ENCODE data around the gene TEAD1.

Gene TEAD1

DNA sequence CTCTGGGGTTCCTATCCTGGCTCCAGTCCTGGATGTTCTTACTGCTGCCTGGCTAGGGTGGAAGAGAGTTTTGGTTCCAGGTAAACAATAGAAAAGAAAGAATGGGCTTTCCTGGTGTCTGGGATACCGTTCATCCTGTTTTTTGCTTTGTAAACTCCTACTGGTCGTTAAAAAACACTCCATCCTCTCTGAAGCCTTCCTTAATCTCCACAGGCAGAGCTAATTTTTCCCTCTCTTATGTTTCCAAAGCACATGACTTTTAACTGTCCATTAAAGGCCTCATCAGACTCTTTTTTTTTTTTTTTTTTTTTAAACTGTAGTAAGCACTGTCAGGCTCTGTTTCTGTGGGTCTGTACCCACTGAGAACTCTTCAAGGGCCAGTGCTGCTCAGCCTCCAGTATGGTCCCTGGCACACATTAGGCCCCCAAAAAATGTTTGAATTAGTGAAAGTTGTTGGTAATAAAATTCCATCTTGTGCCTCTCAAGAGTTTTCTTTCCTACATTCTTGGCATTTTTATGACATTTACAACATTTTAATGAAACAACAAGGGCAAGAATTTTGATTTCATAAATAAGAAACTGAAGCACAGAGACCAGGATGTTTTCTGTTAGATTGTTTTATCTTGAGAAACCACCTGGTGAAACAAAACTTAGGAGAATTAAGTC lies 104.2 kb downstream of the TEAD1 start:
- no peak for TF ChIP-seq POLR2AphosphoS5 (IDR thresholded peaks at IDR 0.05; ENCODE audit: low read depth, low read length)
- no peak for TF ChIP-seq FOXP2 (optimal IDR thresholded peaks at IDR 0.05; ENCODE audit: borderline replicate concordance, extremely low read depth, extremely low read length, insufficient read depth)
- no peak for TF ChIP-seq SIN3A (IDR thresholded peaks at IDR 0.05; ENCODE audit: borderline replicate concordance, insufficient read depth, low read length)
- TF ChIP-seq, protein P1, sequence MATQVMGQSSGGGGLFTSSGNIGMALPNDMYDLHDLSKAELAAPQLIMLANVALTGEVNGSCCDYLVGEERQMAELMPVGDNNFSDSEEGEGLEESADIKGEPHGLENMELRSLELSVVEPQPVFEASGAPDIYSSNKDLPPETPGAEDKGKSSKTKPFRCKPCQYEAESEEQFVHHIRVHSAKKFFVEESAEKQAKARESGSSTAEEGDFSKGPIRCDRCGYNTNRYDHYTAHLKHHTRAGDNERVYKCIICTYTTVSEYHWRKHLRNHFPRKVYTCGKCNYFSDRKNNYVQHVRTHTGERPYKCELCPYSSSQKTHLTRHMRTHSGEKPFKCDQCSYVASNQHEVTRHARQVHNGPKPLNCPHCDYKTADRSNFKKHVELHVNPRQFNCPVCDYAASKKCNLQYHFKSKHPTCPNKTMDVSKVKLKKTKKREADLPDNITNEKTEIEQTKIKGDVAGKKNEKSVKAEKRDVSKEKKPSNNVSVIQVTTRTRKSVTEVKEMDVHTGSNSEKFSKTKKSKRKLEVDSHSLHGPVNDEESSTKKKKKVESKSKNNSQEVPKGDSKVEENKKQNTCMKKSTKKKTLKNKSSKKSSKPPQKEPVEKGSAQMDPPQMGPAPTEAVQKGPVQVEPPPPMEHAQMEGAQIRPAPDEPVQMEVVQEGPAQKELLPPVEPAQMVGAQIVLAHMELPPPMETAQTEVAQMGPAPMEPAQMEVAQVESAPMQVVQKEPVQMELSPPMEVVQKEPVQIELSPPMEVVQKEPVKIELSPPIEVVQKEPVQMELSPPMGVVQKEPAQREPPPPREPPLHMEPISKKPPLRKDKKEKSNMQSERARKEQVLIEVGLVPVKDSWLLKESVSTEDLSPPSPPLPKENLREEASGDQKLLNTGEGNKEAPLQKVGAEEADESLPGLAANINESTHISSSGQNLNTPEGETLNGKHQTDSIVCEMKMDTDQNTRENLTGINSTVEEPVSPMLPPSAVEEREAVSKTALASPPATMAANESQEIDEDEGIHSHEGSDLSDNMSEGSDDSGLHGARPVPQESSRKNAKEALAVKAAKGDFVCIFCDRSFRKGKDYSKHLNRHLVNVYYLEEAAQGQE (IDR thresholded peaks at IDR 0.05; ENCODE audit: insufficient read depth in 1 of 2, low read depth in 2 of 2, low read length in 2 of 2), result no peak
- TF ChIP-seq TAF1 (IDR thresholded peaks at IDR 0.05; ENCODE audit: borderline replicate concordance, insufficient read depth, low read length), result no peak

DNA sequence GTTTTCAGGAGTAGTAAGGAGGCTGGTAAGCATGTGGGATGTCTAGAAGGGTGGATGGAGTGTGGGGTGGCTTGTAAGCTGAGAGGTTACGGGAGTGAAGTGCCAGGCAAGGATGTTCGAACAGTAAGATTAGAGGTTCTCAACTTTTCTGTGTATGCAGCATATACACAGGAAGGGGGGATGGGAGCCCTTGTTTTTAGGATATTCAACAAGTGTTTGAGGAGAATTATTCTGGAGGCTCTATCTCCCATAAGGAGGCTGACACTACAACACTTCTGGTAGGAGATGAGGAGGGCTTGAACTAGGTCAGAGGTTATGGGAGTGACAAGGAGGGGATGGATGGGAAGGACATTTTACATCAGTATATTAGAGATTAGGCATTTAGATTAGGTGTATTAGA lies 109.5 kb downstream of the TEAD1 start:
- no peak for TF ChIP-seq POLR2AphosphoS5 (IDR thresholded peaks at IDR 0.05; ENCODE audit: low read depth, low read length)
- TF ChIP-seq TAF1 (IDR thresholded peaks at IDR 0.05; ENCODE audit: borderline replicate concordance, insufficient read depth, low read length), result no peak
- TF ChIP-seq, protein P1 (IDR thresholded peaks at IDR 0.05; ENCODE audit: insufficient read depth in 1 of 2, low read depth in 2 of 2, low read length in 2 of 2), result no peak
- TF ChIP-seq FOXP2 (optimal IDR thresholded peaks at IDR 0.05; ENCODE audit: borderline replicate concordance, extremely low read depth, extremely low read length, insufficient read depth), result no peak
- no peak for TF ChIP-seq SIN3A (IDR thresholded peaks at IDR 0.05; ENCODE audit: borderline replicate concordance, insufficient read depth, low read length)

DNA sequence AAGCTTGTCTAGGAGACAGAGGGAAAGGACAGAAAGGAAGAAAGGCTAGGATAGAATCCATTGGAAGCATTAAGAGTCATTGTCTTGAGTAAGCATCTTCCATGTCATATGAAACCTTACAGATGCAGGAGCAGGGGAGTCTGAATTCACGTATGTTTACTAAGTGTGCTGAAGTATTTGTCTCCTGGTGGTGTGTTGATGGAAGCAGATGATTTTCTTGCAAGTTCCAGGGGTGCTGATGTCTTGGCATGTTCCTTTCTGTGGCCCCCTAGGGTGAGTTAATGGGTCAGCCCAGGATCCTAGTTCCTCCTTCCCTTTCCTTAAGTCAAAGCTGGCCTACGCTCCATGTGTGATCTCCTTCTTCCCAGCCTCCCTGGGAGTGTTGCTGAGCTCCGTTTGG lies 110.2 kb downstream of the TEAD1 start:
- TF ChIP-seq SIN3A (IDR thresholded peaks at IDR 0.05; ENCODE audit: borderline replicate concordance, insufficient read depth, low read length) (no peak), POLR2AphosphoS5 (IDR thresholded peaks at IDR 0.05; ENCODE audit: low read depth, low read length) (no peak), FOXP2 (optimal IDR thresholded peaks at IDR 0.05; ENCODE audit: borderline replicate concordance, extremely low read depth, extremely low read length, insufficient read depth) (no peak), TAF1 (IDR thresholded peaks at IDR 0.05; ENCODE audit: borderline replicate concordance, insufficient read depth, low read length) (no peak)
- TF ChIP-seq, protein P1 (IDR thresholded peaks at IDR 0.05; ENCODE audit: insufficient read depth in 1 of 2, low read depth in 2 of 2, low read length in 2 of 2), result no peak

DNA sequence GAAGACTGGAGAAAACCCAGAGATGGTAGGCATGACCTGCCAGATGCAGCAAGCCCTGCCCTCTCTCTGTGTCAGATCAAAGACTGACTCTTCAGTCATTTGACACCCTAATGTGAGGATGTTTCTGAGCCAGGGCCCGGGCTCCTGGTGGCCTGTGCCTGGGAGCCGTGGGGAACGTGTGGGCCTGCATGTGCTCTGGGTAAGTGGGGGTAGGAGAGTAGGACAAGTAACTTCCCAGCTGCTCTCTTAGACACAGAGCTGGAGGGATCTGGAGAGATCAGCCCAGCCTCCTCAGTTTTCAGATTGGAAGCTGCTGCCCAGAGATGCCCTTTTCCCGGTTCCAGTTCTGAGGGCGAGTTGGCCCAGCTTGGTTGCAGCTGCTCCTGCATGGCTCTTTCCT lies 110.8 kb downstream of the TEAD1 start:
- TF ChIP-seq SIN3A (IDR thresholded peaks at IDR 0.05; ENCODE audit: borderline replicate concordance, insufficient read depth, low read length), result no peak
- no peak for TF ChIP-seq FOXP2 (optimal IDR thresholded peaks at IDR 0.05; ENCODE audit: borderline replicate concordance, extremely low read depth, extremely low read length, insufficient read depth)
- TF ChIP-seq, protein P1 (IDR thresholded peaks at IDR 0.05; ENCODE audit: insufficient read depth in 1 of 2, low read depth in 2 of 2, low read length in 2 of 2), result no peak
- no peak for TF ChIP-seq POLR2AphosphoS5 (IDR thresholded peaks at IDR 0.05; ENCODE audit: low read depth, low read length)
- TF ChIP-seq TAF1 (IDR thresholded peaks at IDR 0.05; ENCODE audit: borderline replicate concordance, insufficient read depth, low read length), result no peak
